GM12878 (cell line): Measurements from ENCODE around the gene HSF5.

Experiments used
- POLR2AphosphoS2 ChIP-seq: IDR thresholded peaks from 2 replicates; pipeline ENCODE4 v1.6.1; 2011; ENCODE audit warnings: low read depth, mild to moderate bottlenecking, low read length, improper control_type of control experiment, moderate library complexity
- TF ChIP-seq, protein P1 (sequence below), 3 experiments: IDR thresholded peaks in 2 of 3; conservative IDR thresholded peaks in 1 of 3; 2 replicates each; pipeline ENCODE4 v1.5.1; 2011; ENCODE audit warnings: low read depth in 3 of 3, low read length in 3 of 3, mild to moderate bottlenecking in 3 of 3, control low read depth in 2 of 3, moderate library complexity in 2 of 3, inconsistent platforms in 1 of 3, mixed read lengths in 1 of 3; ENCODE audit not compliant: control insufficient read depth in 2 of 3, insufficient read depth in 1 of 3; ENCODE audit errors: extremely low read depth in 1 of 3

DNA sequence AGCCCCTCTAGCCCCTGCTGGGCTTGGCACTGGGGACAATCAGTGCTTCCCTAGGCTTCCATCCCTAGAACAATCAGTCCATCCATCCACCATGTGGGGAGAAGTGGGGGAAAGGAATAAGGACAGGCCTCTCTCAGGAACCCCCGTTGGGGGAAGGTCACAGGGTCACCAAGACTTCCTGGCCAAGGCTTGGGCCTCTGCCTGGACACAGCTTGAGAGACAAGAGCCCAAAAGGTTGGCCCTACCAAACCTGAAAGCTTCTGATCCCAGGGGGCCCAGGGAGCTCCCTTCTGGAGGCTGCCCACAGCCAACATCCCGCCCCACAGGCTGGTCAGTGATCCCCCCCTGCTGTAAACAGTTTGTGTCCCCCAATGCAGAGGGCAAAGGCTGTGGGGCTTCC lies 42.4 kb upstream of the HSF5 start:
- no peak for TF ChIP-seq POLR2AphosphoS2
- TF ChIP-seq, protein P1, sequence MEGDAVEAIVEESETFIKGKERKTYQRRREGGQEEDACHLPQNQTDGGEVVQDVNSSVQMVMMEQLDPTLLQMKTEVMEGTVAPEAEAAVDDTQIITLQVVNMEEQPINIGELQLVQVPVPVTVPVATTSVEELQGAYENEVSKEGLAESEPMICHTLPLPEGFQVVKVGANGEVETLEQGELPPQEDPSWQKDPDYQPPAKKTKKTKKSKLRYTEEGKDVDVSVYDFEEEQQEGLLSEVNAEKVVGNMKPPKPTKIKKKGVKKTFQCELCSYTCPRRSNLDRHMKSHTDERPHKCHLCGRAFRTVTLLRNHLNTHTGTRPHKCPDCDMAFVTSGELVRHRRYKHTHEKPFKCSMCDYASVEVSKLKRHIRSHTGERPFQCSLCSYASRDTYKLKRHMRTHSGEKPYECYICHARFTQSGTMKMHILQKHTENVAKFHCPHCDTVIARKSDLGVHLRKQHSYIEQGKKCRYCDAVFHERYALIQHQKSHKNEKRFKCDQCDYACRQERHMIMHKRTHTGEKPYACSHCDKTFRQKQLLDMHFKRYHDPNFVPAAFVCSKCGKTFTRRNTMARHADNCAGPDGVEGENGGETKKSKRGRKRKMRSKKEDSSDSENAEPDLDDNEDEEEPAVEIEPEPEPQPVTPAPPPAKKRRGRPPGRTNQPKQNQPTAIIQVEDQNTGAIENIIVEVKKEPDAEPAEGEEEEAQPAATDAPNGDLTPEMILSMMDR (IDR thresholded peaks at IDR 0.05 in 2 of 3, conservative IDR thresholded peaks at IDR 0.05 in 1 of 3; ENCODE audit: control insufficient read depth in 2 of 3, extremely low read depth in 1 of 3, insufficient read depth in 1 of 3, low read depth in 3 of 3, low read length in 3 of 3) = no peak
